CD4-positive, alpha-beta memory T cell (primary cell): ENCODE data around the gene ACKR4. TPM values are rescaled to one million over a fixed set of nuclear protein-coding genes. Genes with fewer than 3 reads are reported as not detected.
A peak's percentile ranks its signal among the peaks of the same experiment; 100 is the strongest.

Experiments
- CTCF ChIA-PET: fragments of 350-600 bp; sonication (Branson Sonifier 250); formaldehyde crosslinking; loops from one replicate; lab custom pipeline; 2021; ENCODE audit warnings: inconsistent platforms; ENCODE audit not compliant: partially characterized antibody; lab: Charles Lee
- POLR2A ChIA-PET: fragments of 350-600 bp; sonication (Branson Sonifier 250); formaldehyde crosslinking; loops from one replicate; lab custom pipeline; 2021; ENCODE audit not compliant: partially characterized antibody; lab: Charles Lee
- DNase-seq, 5 donors: peaks; one replicate each; pipeline versions ENCODE4 v3.0.0 to v3.0.0-alpha.2; 2020 to 2022; ENCODE audit warnings: mixed read lengths in 1 of 5
- H3K27ac ChIP-seq: one replicate; pipeline ENCODE4 v1.7.0; 2013; ENCODE audit warnings: low read depth, low read length
- H3K27me3 ChIP-seq: 2 replicates; pipeline ENCODE4 v1.7.0; 2013; ENCODE audit warnings: mild to moderate bottlenecking, low read length, moderate library complexity; ENCODE audit not compliant: insufficient read depth
- H3K36me3 ChIP-seq: 2 replicates; pipeline ENCODE4 v1.7.0; 2013; ENCODE audit warnings: mild to moderate bottlenecking, low read length, moderate library complexity; ENCODE audit not compliant: insufficient read depth
- H3K4me1 ChIP-seq: 2 replicates; pipeline ENCODE4 v1.7.0; 2013; ENCODE audit warnings: mild to moderate bottlenecking, low read length, moderate library complexity; ENCODE audit not compliant: insufficient read depth
- H3K4me3 ChIP-seq, 2 donors: one replicate each; pipeline ENCODE4 v1.7.0; 2013; ENCODE audit warnings: low read length in 2 of 2, mild to moderate bottlenecking in 1 of 2
- H3K9me3 ChIP-seq, 2 donors: one replicate each; pipeline ENCODE4 v1.7.0; 2013; ENCODE audit warnings: low read length in 2 of 2, control low read depth in 1 of 2; ENCODE audit not compliant: control insufficient read depth in 1 of 2
- H3K27ac Mint-ChIP-seq, 7 donors: one replicate each; pipeline ENCODE4 v1.8.0; 2020 to 2021; ENCODE audit warnings: mixed read lengths in 7 of 7, mild to moderate bottlenecking in 6 of 7, inconsistent platforms in 3 of 7, moderate library complexity in 3 of 7
- H3K27me3 Mint-ChIP-seq, 2 donors: one replicate each; pipeline ENCODE4 v1.8.0; 2020 to 2021; ENCODE audit warnings: mixed read lengths in 2 of 2
- H3K36me3 Mint-ChIP-seq, 2 donors: one replicate each; pipeline ENCODE4 v1.8.0; 2020 to 2021; ENCODE audit warnings: mixed read lengths in 2 of 2, inconsistent platforms in 1 of 2, mild to moderate bottlenecking in 1 of 2
- H3K4me1 Mint-ChIP-seq, 4 donors: one replicate each; pipeline ENCODE4 v1.8.0; 2020 to 2021; ENCODE audit warnings: mixed read lengths in 4 of 4, mild to moderate bottlenecking in 1 of 4
- H3K4me3 Mint-ChIP-seq, 8 donors: one replicate each; pipeline ENCODE4 v1.8.0; 2020 to 2021; ENCODE audit warnings: mixed read lengths in 8 of 8, mild to moderate bottlenecking in 7 of 8, moderate library complexity in 6 of 8, inconsistent platforms in 3 of 8
- H3K9me3 Mint-ChIP-seq, 8 donors: one replicate each; pipeline ENCODE4 v1.8.0; 2020 to 2021; ENCODE audit warnings: mixed read lengths in 8 of 8, mild to moderate bottlenecking in 5 of 8, inconsistent platforms in 3 of 8, moderate library complexity in 1 of 8
- intact Hi-C: fragments of 100-400 bp; cut with micrococcal nuclease; formaldehyde crosslinking; loops from one replicate; pipeline ENCODE4 v1.15.1; 2023
- polyA plus RNA-seq, 2 donors: library from polyadenylated mRNA; unstranded; fragments of 300-500 nt; fragmentation: Illumina TruSeq; gene quantifications; one replicate each; pipeline ENCODE4 v1.2.3, GENCODE V29; 2021
- total RNA-seq, 2 experiments: library from RNA; stranded (reverse); gene quantifications; one replicate each; pipeline ENCODE4 v1.2.3, GENCODE V29; 2021

The ACKR4 gene
- total and polyA plus RNA-seq, 4 experiments from 2014 or later = 0.17 to 0.22 TPM; not detected in 2

GRCh38 chr3:132569153-132569552 is 27.9 kb upstream of the ACKR4 start:
- Mint-ChIP-seq H3K27ac (peak overlapping the region in 1 of 7 donors; percentile 62), H3K36me3 (peaks cover 50 to 69% of the 10 kb centered on the region in 2 donors), H3K9me3 (peaks cover 0 to 2% (median 0%) of the 10 kb centered on the region in 8 donors), H3K4me3 (no peak overlapping the region), H3K27me3 (no peaks in the 10 kb centered on the region), H3K4me1 (no peaks in the 10 kb centered on the region)
- no peak for DNase-seq
- no peaks in the 10 kb centered on the region for H3K4me1 ChIP-seq
- H3K27me3 ChIP-seq = no peaks in the 10 kb centered on the region
- no peaks in the 10 kb centered on the region for H3K36me3 ChIP-seq
- no peak overlapping the region for H3K4me3 ChIP-seq
- H3K27ac ChIP-seq = no peak overlapping the region
- CTCF ChIA-PET = no interaction called here
- no peaks in the 10 kb centered on the region for H3K9me3 ChIP-seq
- intact Hi-C loops = no loop called here
- POLR2A ChIA-PET = no interaction called here

GRCh38 chr3:132569580-132569979 is 27.5 kb upstream of the ACKR4 start:
- H3K27ac Mint-ChIP-seq = no peak overlapping the region
- CTCF ChIA-PET = no interaction called here

GRCh38 chr3:132570016-132570415 is 27.1 kb upstream of the ACKR4 start:
- H3K27ac Mint-ChIP-seq = no peak overlapping the region
- H3K4me1 Mint-ChIP-seq = no peaks in the 10 kb centered on the region
- Histone ChIP-seq H3K36me3 (no peaks in the 10 kb centered on the region), H3K4me3 (no peak overlapping the region), H3K9me3 (no peaks in the 10 kb centered on the region), H3K4me1 (no peaks in the 10 kb centered on the region), H3K27me3 (no peaks in the 10 kb centered on the region), H3K27ac (no peak overlapping the region)
- DNase-seq = no peak
- intact Hi-C loops = no loop called here
- H3K36me3 Mint-ChIP-seq = peaks cover 46 to 63% of the 10 kb centered on the region in 2 donors
- H3K27me3 Mint-ChIP-seq = no peaks in the 10 kb centered on the region
- ChIA-PET POLR2A (no interaction called here), CTCF (no interaction called here)
- peaks cover 0 to 2% (median 0%) of the 10 kb centered on the region in 8 donors for H3K9me3 Mint-ChIP-seq
- H3K4me3 Mint-ChIP-seq = no peak overlapping the region

More at GRCh38 chr3:132569580-132569979, 27.5 kb upstream of the ACKR4 start:
- Mint-ChIP-seq H3K4me1 (no peaks in the 10 kb centered on the region), H3K36me3 (peaks cover 50 to 67% of the 10 kb centered on the region in 2 donors), H3K4me3 (no peak overlapping the region), H3K9me3 (peaks cover 0 to 2% (median 0%) of the 10 kb centered on the region in 8 donors), H3K27me3 (no peaks in the 10 kb centered on the region)
- H3K36me3 ChIP-seq = no peaks in the 10 kb centered on the region
- intact Hi-C loops = no loop called here
- POLR2A ChIA-PET = no interaction called here
- no peaks in the 10 kb centered on the region for H3K9me3 ChIP-seq
- H3K4me3 ChIP-seq = no peak overlapping the region
- H3K27me3 ChIP-seq = no peaks in the 10 kb centered on the region
- no peak for DNase-seq
- H3K27ac ChIP-seq = no peak overlapping the region
- H3K4me1 ChIP-seq = no peaks in the 10 kb centered on the region

GRCh38 chr3:132573797-132574211 is 23.3 kb upstream of the ACKR4 start:
- Mint-ChIP-seq H3K27ac (no peak overlapping the region), H3K9me3 (peaks cover 0 to 2% (median 0%) of the 10 kb centered on the region in 8 donors), H3K36me3 (peaks cover 68 to 82% of the 10 kb centered on the region in 2 donors), H3K4me1 (no peaks in the 10 kb centered on the region), H3K27me3 (no peaks in the 10 kb centered on the region), H3K4me3 (no peak overlapping the region)
- intact Hi-C loops = no loop called here
- ChIA-PET POLR2A (no interaction called here), CTCF (no interaction called here)
- Histone ChIP-seq H3K9me3 (no peaks in the 10 kb centered on the region), H3K27ac (no peak overlapping the region), H3K4me3 (no peak overlapping the region), H3K27me3 (no peaks in the 10 kb centered on the region), H3K36me3 (peaks cover 7% of the 10 kb centered on the region), H3K4me1 (no peaks in the 10 kb centered on the region)
- DNase-seq = no peak

- no peaks in the 10 kb centered on the region for H3K27me3 ChIP-seq
- no peak overlapping the region for H3K27ac Mint-ChIP-seq
- peaks cover 17 to 42% of the 10 kb centered on the region in 2 donors for H3K36me3 Mint-ChIP-seq
- ChIA-PET POLR2A (no interaction called here), CTCF (no interaction called here)
- no peaks in the 10 kb centered on the region for H3K27me3 Mint-ChIP-seq
- intact Hi-C loops = no loop called here
- DNase-seq = no peak
- H3K4me3 ChIP-seq = no peak overlapping the region
- H3K9me3 Mint-ChIP-seq = peaks cover 0 to 6% (median 3%) of the 10 kb centered on the region in 8 donors
- H3K4me1 Mint-ChIP-seq = no peaks in the 10 kb centered on the region
- no peak overlapping the region for H3K27ac ChIP-seq
- H3K4me1 ChIP-seq = no peaks in the 10 kb centered on the region
- no peak overlapping the region for H3K4me3 Mint-ChIP-seq
- no peaks in the 10 kb centered on the region for H3K36me3 ChIP-seq
- H3K9me3 ChIP-seq = no peaks in the 10 kb centered on the region
Observed at GRCh38 chr3:132587401-132587800, 9.7 kb upstream of the ACKR4 start.

- Mint-ChIP-seq H3K4me3 (no peak overlapping the region), H3K9me3 (peaks cover 0 to 3% (median 1%) of the 10 kb centered on the region in 8 donors), H3K36me3 (peaks cover 37 to 70% of the 10 kb centered on the region in 2 donors), H3K4me1 (no peaks in the 10 kb centered on the region), H3K27me3 (no peaks in the 10 kb centered on the region), H3K27ac (no peak overlapping the region)
- ChIA-PET CTCF (no interaction called here), POLR2A (no interaction called here)
- H3K4me1 ChIP-seq = no peaks in the 10 kb centered on the region
- no peak for DNase-seq
- H3K27me3 ChIP-seq = no peaks in the 10 kb centered on the region
- no peaks in the 10 kb centered on the region for H3K9me3 ChIP-seq
- H3K36me3 ChIP-seq = no peaks in the 10 kb centered on the region
- H3K4me3 ChIP-seq = no peak overlapping the region
- intact Hi-C loops = no loop called here
- H3K27ac ChIP-seq = no peak overlapping the region
Observed at GRCh38 chr3:132592216-132592615, 4.9 kb upstream of the ACKR4 start.

GRCh38 chr3:132593241-132593946 is 3.7 kb upstream of the ACKR4 start:
- Mint-ChIP-seq H3K36me3 (peaks cover 40 to 68% of the 10 kb centered on the region in 2 donors), H3K4me3 (no peak overlapping the region), H3K9me3 (peaks cover 0 to 2% (median 0%) of the 10 kb centered on the region in 8 donors), H3K27me3 (no peaks in the 10 kb centered on the region), H3K4me1 (no peaks in the 10 kb centered on the region), H3K27ac (no peak overlapping the region)
- Histone ChIP-seq H3K4me1 (no peaks in the 10 kb centered on the region), H3K9me3 (no peaks in the 10 kb centered on the region), H3K36me3 (no peaks in the 10 kb centered on the region), H3K27ac (no peak overlapping the region), H3K4me3 (no peak overlapping the region), H3K27me3 (no peaks in the 10 kb centered on the region)
- DNase-seq = no peak
- POLR2A ChIA-PET = no interaction called here
- intact Hi-C loops = no loop called here
- CTCF ChIA-PET = no interaction called here
